GM19043 (cell line): ENCODE measurements around the gene DGKZ.

Experiments used
- ATAC-seq: cut with Tn5 transposase; IDR thresholded peaks from one replicate; pipeline ENCODE4 v1.9.1; 2021; ENCODE audit warnings: low read depth; ENCODE audit not compliant: unreplicated experiment

Gene DGKZ

DNA sequence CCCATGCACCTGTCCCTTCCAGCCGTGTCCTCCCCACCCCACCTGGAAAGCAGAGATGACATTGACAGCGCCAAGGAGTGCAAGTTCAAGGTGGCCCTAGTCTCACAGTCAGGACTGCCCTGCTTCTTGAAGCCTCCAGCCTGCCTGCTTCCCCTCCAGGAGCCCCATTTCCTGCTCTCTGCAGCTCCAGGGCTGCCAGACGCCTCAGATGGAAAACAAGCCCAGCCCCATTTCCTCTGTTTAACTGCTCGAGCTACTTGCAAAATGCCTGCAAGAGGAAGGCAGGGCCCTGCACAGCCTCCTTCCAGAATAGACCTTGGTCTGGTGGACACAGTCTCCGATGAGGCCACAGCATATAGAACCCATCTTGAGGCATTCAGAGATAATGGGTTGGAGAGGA is 5.0 kb upstream of the DGKZ start:
- no peak for ATAC-seq

DNA sequence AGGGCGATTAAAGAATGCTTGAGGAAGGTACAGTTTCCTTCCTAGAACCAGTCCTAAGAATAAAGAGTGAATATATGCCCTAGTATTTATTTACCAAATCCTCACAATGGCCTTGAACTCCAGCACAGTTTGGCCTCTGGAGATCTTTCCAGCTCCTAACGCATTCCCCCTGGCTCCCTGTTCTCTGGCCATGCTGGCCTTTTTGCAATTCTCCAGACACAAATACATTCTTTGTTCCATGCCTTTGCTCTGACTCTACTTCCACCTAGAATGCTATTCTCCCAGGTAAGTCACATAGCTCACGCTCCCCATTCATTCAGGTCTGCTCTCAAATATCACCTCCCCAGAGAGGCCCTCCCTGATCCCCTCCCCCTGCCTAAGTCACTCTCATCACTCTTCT is 3.7 kb upstream of the DGKZ start:
- ATAC-seq, result no peak

DNA sequence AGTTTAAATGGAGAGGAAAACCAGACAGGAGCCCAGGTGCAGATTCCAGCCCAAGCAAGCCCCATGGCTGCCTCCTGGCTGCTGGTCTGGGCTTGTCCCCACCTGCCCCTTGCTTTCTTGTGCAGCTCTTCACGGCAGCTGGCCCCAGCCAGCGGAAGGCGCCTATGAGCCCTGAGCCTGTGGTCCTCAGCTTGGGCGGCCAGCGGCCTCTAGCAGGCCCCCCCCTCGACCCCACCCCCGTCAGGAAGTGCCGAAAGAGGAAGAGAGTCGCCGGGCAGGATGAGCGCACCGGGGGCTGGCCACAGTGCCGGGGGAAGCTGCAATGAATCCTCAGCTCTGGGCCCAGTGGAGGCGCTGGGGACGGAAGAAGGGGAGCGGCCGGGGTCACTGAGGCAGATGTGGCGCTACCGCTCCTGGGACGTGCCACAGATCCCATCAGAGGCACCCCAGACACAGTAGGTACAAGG is 2.1 kb upstream of the DGKZ start:
- no peak for ATAC-seq

DNA sequence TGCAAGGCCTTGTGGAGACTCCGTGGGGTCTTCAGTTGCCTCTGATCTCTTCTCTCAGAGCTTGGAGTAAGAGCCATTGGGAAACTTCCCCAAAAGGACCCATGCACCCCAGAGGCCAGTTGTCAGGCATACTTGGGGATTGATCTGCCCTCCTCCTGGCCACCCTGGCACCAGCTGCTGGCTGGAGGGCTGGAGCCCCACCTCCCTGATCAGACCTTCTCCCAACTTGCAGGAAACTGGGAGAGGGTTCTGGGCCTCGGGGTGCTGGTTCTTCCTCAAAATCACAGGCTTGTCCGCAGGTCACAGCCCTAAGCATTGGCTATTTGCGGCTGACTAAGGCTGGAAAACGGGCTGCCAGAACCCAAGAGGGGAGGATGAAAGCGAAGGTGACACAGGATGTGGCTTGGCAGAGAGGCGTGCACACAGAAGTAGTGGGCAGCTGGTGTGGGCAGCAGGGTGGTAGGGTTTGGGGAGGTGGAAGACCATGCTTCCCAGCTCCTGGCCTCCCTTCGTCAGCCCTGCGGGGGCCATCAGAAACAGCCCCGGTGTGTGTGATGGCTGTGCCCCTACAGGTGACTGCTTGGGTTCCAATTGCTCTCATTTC is 1.3 kb upstream of the DGKZ start:
- ATAC-seq, result no peak

DNA sequence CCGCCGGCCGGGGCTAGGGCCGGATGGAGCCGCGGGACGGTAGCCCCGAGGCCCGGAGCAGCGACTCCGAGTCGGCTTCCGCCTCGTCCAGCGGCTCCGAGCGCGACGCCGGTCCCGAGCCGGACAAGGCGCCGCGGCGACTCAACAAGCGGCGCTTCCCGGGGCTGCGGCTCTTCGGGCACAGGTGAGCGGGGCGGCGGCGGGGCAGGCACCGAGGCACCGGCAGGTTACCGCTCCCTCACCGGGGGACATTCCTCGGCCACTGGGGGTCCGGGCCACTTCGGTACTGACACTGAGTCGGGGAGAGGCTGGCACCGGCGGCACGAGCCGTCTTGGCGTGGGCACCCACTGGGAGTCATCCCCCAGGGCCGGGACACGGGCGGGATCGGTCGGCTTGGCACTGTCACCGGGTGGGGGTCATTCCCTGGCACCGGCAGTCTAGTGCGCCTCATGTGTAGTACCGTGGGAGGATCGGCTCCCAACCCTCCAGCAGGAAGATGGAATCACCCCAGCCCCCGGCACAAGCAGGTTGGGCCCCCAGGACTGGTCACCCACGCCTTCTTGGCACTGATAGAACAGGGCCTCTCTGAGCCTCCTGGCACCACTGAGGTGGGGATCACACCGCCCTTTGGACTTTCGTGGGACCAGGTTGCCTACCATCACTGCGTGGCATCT is 511 bp downstream of the DGKZ start:
- no peak for ATAC-seq

DNA sequence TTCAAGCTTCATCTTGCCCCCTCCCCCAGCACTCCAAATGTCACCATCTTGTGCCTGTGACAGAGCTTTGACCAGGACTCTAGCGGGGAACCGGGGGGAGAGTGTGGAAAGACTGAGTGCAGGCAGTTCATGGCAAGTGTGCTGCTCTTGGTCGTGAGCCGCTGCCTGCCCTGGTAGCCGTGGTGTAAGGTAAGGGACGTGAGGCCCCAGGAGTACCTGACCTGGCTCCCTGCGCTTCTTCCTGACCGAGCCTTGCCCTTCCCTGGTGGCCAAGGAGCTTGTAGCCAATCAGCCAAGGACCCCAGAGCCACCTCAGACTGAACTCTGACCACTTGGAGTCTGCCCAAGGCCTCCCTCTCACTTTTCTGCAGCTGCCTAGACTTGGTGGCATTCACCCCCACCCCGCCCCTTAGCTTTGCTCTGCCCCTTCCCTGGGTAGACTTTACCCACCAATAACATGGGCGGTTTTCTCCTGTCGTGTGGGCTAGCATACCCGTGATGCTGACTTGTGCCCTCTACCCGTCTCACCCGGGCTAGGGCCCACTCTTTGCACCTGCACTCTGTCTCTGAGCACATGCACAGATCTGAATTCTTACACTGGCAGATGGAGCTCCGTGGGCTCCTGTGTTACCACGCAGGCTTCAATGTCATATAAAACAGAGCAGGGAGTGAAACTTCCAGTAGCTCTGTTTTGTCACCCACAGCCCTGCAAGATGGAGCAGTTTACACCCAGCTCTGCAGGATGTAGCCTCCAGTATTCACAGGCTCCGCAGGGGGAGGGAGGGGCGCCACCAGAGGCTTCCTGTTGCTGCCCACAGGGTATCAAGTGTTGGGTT is 1.5 kb downstream of the DGKZ start:
- no peak for ATAC-seq

DNA sequence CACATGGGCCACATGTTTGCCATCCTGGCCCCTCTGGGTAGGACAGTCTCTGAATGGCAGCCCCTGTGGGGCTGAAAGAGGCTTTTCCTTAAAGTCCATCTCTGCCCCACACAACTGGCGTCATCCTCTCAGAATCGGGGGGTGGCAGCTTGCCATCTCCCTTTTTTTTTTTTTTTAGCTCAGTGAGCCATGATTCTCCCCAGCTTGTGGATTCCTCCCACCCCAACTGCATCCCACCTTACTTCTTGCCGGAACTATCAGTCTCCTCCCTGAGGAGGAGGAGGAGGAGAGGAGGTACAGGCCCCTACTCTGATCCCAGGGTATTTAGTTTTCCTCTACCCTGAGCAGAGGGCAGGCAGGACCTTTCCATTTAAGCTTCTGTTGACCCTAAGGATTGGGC is 3.4 kb downstream of the DGKZ start:
- no peak for ATAC-seq

DNA sequence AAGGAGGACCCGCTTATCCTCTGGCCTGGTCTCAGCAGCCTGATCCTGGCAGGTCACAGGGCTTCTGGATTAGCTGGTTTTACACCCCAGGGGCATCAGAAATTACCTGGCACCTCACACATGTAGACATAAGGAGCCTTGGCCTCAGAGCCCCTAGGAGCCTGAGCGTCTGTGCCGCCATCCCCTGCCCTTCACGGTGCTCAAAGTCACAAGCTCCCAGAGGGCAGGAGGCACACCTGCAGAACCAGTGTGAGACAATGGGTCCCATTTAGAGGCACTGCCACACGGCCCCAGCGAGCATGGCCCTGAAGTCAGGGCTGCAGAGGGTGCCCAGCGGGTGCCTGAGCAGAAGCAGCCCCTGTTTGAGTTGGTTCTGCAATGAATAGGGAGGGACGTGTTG is 3.9 kb downstream of the DGKZ start:
- ATAC-seq, result no peak

DNA sequence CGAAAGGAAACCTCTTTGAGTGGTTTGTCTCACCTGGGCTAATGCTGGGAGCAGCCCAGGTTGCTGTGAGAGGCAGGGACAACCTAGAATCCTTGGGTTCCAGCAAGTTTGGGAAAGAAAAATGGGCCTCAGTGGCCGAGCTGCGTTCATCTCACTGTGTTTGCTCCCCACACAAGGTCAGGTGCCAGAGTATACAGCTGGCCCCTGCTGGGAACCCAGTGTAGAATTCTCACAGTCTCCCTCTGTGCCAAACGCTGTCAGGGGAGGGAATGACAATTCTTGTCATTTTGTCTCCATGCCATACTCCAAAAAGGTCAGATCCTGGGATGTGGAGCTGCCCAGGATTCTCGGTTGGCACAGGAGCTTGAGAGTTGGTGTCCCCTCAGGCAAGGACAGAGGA is 4.3 kb downstream of the DGKZ start:
- ATAC-seq, result no peak

DNA sequence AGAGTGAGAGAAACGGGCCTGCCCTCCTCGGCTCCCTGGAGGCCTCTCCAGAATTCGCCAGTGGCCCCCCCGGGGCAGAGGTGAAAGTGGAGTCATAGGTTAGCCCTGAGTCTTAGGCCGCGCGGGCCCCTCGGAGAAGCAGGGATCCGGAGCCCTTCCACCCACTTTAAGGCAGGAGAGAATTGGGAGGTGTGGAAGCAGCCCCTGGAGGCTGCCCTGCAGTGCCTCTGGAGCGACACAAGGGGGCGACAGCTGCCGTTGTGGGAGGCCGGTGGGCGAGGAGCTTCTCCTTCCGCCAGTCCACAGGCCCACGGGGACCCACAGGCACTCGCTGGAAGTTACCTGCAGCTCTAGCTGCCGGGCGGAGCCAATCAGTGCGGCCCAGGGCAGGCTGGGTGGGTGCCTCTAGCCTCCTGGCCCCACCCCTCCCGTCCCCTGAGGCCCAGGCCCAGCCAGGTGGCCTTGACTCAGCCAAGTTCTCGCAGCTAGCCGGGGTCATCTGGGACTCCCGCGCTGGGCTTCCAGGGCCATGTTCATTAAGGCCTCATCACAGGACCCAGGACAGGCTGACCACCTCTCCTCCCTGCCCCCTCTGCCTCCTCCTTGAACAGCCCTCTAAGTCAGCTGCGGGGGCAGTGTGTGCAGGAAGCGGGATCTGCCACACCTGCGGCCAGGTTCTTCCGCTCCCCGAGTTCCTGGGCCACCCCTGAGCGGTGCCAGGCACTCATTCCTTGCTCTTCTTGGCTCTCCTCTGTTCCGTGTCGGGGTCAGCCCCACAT is 5.0 kb downstream of the DGKZ start:
- ATAC-seq, result no peak

DNA sequence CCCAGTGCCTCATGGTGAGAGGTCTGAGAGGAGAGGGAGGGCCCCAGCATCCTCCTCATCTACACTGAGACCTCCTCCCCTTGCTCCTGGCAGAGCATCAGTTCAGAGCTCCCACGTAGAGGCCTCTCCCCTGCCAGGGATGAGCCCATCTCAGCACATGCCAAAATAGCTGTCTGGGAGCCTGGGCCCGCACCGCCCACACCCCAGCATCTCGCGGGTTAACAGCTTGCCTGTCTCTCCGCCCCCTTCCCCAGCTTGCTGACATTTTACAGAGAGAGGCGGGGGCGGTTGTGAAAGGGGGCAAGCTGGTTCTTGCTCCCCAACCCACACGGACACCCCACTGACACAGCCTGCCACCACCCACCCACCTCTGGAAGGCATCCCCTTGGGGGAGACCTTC is 6.4 kb downstream of the DGKZ start:
- ATAC-seq, result no peak

DNA sequence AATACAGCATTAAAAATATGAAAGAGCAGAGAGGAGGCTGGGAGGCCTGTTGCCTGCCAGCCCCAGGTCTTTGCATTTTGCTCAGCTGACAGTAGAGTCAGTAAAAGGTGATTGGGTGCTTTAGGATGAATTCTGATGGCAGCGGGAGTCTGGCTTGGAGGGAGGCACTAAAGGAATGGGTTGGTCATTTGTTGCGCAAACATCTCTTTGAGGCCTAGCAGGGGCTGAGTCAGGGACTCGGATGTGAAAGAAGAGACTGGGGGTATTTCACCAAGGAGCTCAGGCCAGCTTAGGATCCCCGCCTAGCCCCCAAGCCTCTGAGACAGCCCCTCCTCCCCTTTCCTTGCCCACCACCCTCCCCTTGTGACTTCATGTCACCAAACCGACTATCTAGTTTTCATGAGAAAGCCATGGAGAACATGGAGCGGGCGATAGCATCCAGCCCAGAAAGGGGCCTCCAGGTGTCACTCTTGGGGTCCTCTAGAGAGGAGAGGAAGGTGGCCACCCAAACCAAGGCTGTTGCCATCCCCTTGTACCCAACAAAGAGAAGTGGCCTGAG is 9.7 kb downstream of the DGKZ start:
- no peak for ATAC-seq

DNA sequence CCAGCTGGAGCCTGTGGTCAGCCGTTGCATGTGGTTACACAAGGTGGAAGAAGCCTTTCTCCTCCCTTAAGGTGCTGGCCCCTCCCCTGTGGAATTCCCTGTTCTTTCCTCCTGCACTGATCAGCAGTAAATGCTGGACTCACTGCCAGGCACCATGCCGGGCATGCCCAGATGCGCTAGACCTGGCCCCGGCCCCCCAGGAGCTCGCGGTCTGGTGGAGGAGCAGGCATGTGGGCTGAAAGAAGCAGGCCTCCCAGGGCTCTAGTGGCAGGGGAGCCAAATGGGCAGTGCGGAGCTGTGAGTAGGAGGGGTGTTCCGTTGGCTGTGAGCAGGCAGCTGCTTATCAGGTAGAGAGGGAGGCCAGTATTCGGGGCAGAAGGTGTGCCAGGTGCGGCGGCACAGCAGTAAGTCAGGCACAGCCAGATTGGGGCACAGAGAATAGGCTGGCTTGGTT is 10.2 kb downstream of the DGKZ start:
- ATAC-seq, result no peak

DNA sequence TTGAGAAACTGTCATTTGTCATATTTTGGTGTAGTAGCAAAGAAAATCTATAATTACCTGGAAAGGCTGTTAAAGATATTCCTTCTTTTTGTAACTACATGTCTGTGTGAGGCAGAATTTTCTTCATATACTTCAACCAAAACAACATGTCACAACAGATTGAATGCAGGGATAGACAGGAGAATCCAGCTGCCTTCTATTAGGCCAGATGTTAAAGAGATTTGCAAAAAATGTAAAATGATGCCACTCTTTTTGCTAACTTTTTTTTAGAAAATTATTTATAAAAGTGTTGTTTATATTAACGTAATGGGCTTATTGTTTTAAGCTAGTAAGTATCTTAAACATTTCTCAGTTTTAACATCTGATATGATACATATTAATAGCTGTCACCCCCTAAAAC is 12.7 kb downstream of the DGKZ start:
- no peak for ATAC-seq

DNA sequence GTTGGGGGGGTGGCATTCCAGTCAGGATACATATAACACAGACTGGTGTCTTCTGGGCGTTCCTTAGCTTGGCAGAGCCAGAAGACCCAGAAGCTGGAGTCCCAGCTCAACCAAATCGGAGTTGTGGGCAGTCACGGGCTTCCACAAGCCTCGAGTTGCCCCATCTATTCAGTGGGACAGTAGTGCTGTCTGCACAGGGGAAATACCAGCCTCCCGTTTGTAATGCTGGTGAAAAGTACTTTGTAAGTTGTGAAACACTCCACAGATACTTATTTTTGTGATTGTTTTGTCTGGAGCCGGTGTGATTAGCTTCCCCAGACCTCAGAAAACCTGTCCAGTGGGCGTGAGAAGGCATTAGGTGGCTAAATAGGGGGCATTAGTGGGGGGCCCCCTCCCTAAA is 13.6 kb downstream of the DGKZ start:
- ATAC-seq, result no peak

DNA sequence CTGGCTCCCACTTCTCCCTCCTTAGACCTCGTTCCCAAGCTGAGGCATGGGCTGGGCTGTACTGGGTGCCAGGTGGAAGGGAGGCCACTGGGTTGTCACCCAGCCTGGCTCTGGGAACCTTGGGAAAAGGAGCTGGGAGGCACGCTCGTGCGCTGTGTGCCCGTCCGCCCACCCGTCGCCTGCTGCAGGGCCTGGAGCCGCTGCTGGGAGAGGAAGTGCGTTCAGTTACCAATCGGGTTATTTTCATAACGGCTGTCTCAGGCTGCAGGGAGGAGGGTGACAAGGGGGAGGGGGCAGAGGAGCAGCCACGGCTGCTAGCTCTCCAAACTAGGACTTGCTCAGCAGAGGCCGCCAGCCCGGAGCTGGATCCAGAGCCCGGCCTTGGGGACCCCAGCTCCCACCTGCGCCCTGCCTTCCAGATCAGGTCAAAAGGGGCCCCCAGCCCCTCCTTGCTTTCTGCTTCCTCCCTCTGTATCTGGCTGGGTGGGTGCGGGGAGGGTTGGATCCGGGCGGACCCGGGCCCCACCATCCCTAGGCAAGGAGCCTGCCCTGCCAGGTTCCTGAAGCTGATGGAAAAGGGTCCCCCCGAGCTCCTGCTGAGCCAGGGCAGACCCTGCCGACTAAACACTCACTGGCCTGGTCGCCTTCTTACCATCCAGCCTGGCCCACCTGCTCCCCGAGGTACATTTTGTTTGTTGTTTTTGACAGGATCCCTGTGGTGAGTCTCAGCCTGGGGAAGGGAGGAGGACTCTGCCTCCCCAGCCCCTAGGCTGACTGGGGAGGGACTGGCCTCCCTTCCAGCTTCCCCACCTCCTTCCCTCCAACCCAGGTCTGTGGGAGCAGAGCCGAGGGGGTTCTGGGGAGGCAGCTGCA is 14.3 kb downstream of the DGKZ start:
- peak; percentile 92 for ATAC-seq

DNA sequence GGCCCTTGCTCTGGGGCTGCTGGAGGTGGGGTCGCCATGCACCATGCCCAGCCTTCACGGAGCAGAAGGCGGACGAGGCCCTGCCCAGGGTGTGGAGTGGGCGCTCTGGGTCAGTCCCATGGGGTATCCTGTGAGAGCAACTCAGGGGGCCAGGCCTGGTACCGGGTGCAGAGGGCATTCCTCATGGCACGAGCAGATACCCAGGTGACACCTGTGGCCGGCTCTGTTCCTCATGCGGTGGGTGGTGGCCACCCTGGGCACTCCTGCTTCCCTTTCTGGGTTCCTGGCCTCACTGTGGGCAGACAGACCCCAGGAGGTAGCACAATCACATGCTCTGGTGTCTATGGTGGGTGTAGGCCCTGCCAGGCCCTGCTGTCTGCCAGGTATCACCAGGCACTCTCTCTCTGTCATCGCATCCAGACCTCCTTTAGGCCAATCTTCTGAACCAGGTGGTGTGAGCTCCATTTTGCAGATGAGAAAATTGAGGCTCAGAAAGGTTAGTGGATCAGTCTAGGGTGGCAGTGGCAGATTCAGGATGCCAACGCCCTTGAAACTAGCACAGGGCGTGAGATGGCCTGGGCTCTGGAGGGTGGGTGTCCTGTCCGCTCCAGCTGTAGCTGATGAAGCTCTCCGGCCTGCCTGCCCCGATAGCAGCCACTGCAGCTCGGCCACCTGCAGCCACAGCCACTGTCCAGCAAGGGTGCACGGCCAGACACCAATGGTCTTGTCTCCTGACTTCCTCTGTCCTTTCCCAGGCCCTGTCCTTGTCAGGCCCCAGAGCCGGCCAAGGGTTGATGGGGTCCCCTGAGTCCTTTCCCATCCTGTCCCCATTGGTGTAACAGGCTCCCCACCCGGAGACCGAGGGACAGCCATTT is 15.1 kb downstream of the DGKZ start:
- no peak for ATAC-seq

DNA sequence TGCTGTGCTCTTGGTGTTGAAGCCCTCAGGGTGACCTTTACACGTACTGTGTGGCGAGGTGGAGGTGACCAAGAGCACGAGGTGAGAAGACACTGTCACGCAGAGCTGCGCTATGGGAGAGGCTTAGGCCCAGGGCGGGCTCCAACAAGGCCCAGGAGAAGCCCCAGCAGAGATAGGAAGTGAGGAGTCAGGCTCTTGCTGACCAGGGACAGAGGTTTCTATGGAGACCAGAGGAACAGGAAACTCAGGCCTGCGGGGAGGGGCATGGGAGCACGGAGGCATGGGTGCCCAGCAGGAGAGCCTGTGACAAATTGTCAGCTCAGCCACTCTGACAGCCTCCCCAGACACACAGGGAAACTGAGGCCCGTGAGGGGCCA is 15.8 kb downstream of the DGKZ start:
- no peak for ATAC-seq
